Measurements from ENCODE around the gene RABGAP1L. TPM values are rescaled to one million over a fixed set of nuclear protein-coding genes. Genes with fewer than 3 reads are reported as not detected.

Gene RABGAP1L
- total and polyA plus RNA-seq, 2 donors (not counting 3 experiments of a cell fraction or from before 2014, with no cell fraction given) = 6.4 to 22.2 TPM

- Histone ChIP-seq H3K36me3 (ENCODE audit: control insufficient read depth in 2 of 2, extremely low read depth in 1 of 2, insufficient read depth in 2 of 2, low read length in 2 of 2) (no peaks in the 10 kb centered on the region), H3K9me1 (replicated peaks; ENCODE audit: control insufficient read depth, extremely low read depth, insufficient read depth, low read length) (no peaks in the 10 kb centered on the region), H3K4me3 (replicated peaks in 1 of 3; ENCODE audit: insufficient read depth in 1 of 3, low read depth in 1 of 3, low read length in 3 of 3) (no peak overlapping the region), H2AFZ (ENCODE audit: low read depth, low read length) (no peak overlapping the region), H3K9ac (replicated peaks; ENCODE audit: extremely low read depth, insufficient read depth, low read length) (no peak overlapping the region), H3K4me2 (ENCODE audit: insufficient read depth, low read length) (no peak overlapping the region), H4K20me1 (replicated peaks; ENCODE audit: control insufficient read depth, extremely low read depth, insufficient read depth, low read length) (no peaks in the 10 kb centered on the region), H3K79me2 (ENCODE audit: control insufficient read depth, insufficient read depth, low read length) (no peaks in the 10 kb centered on the region), H3K9me3 (replicated peaks; ENCODE audit: control insufficient read depth, insufficient read depth, low read length) (no peaks in the 10 kb centered on the region), H3K4me1 (ENCODE audit: control insufficient read depth, extremely low read depth, insufficient read depth, low read length) (no peaks in the 10 kb centered on the region), H3K27me3 (ENCODE audit: control insufficient read depth in 2 of 2, insufficient read depth in 2 of 2, low read length in 2 of 2) (no peaks in the 10 kb centered on the region), H3K27ac (ENCODE audit: insufficient read depth, low read depth, low read length) (no peak overlapping the region)
- POLR2A ChIA-PET = no interaction called here
- DNase-seq (ENCODE audit: low read depth, low spot score) (peak; percentile 8), FAIRE-seq (no peak)
- dilution Hi-C loops (cut with MboI; ENCODE audit: extremely low pct_ligation_motif_present, low sequenced_read_pairs) (no loop called here), intact Hi-C loops (cut with micrococcal nuclease) (no loop called here)
- CTCF ChIA-PET = interaction anchor here (1.1 to 1.7 kb wide), 4 partner anchors 10 to 241 kb away, joined by 3 to 6 read pairs (median 6); no protein-coding TSS in a partner anchor
- TF ChIP-seq GATA2 (IDR thresholded peaks at IDR 0.05; ENCODE audit: insufficient read depth, insufficient read length, low read depth, low read length) = no peak
- no peak for TF ChIP-seq CTCF (IDR thresholded peaks at IDR 0.05; ENCODE audit: extremely low read depth in 1 of 2, insufficient read depth in 1 of 2, low read depth in 1 of 2, low read length in 2 of 2)
- TF ChIP-seq FOS (IDR thresholded peaks at IDR 0.05; ENCODE audit: borderline replicate concordance, insufficient read depth, low read length) = no peak
- no peak for TF ChIP-seq JUN (IDR thresholded peaks at IDR 0.05; ENCODE audit: borderline replicate concordance, insufficient read depth, insufficient read length, low read depth)
- TF ChIP-seq EZH2 (IDR thresholded peaks at IDR 0.05; ENCODE audit: borderline replicate concordance, low read depth, low read length, severe bottlenecking) = no peak
- no peak for TF ChIP-seq MYC (IDR thresholded peaks at IDR 0.05; ENCODE audit: low read depth, low read length)
- TF ChIP-seq POLR2A (IDR thresholded peaks at IDR 0.05; ENCODE audit: low read depth, low read length) = no peak
- no peak for TF ChIP-seq MAX (IDR thresholded peaks at IDR 0.05; ENCODE audit: insufficient read depth, insufficient read length)
- TF ChIP-seq POLR2AphosphoS5 (IDR thresholded peaks at IDR 0.05; ENCODE audit: insufficient read depth, low read depth, low read length) = no peak
- no TSS peak for BruUV-seq (replicated peaks)
These were observed 724.7 kb downstream of the RABGAP1L start for GRCh38 chr1:174884038-174884437.

Data from endothelial cell of umbilical vein (primary cell).